K562 (cell line): ENCODE measurements around the gene TPRX2. TPM values are rescaled to one million over a fixed set of nuclear protein-coding genes. Genes with fewer than 3 reads are reported as not detected.

Experiments
- ATAC-seq: fragments of 200-7000 bp; cut with Tn5 transposase; 3 replicates; pipeline ENCODE4 v1.9.1; 2020; ENCODE audit warnings: moderate library complexity
- BruUV-seq: library from RNA; stranded (reverse); fragments of 400-500 nt; replicated peaks from 2 replicates; lab custom pipeline; 2021; lab: Mats Ljungman, UMichigan
- CTCF ChIA-PET: fragments of 300-600 bp; formaldehyde crosslinking; extraction: SDS; loops from one replicate; lab custom pipeline; 2021; ENCODE audit warnings: low intra/inter-chr PET ratio; lab: Yijun Ruan, JAX
- POLR2A ChIA-PET: fragments of 300-600, 350-650 bp; sonication (Branson Sonifier 250); formaldehyde crosslinking; extraction: SDS; loops from one replicate; lab custom pipeline; 2021; ENCODE audit warnings: antibody characterized with exemption, inconsistent platforms; lab: Yijun Ruan, JAX
- DNase-seq, 4 experiments: peaks; one replicate each; pipeline versions ENCODE4 v3.0.0 to v3.0.0-alpha.2; 2011 to 2018; ENCODE audit warnings: low spot score in 3 of 4, mixed read lengths in 3 of 4; ENCODE audit errors: extremely low read depth in 1 of 4
- FAIRE-seq: peaks from 2 replicates; lab custom pipeline; 2011; peaks lifted over from hg19 to GRCh38; lab: Jason Lieb, UNC
- H2AFZ ChIP-seq: 2 replicates; pipeline ENCODE4 v1.6.0; 2011; ENCODE audit warnings: low read depth, low read length, control low read depth, inconsistent platforms
- H3K27ac ChIP-seq: fragments of 200-600 bp; 3 replicates; pipeline ENCODE4 v1.8.0; 2011; ENCODE audit warnings: low read depth, mild to moderate bottlenecking, control low read depth, inconsistent platforms, low read length, moderate library complexity, mixed read lengths; ENCODE audit errors: extremely low read depth
- H3K27me3 ChIP-seq, 2 experiments: fragments of 300-600 bp in 1 of 2; 2 replicates in 1 of 2; 3 replicates in 1 of 2; pipeline versions ENCODE4 v1.6.0 to v1.8.0; 2011; ENCODE audit warnings: inconsistent platforms in 2 of 2, low read length in 2 of 2, mild to moderate bottlenecking in 1 of 2, mixed read lengths in 1 of 2, moderate library complexity in 1 of 2; ENCODE audit not compliant: control insufficient read depth in 2 of 2, insufficient read depth in 2 of 2
- H3K36me3 ChIP-seq: fragments of 300-600 bp; 3 replicates; pipeline ENCODE4 v1.8.0; 2011; ENCODE audit warnings: mild to moderate bottlenecking, low read length, inconsistent platforms; ENCODE audit not compliant: control insufficient read depth, insufficient read depth
- H3K4me1 ChIP-seq, 2 experiments: fragments of 200-600 bp in 1 of 2; replicated peaks in 1 of 2; 2 replicates in 1 of 2; 3 replicates in 1 of 2; pipeline versions ENCODE4 v1.5.1 to v1.8.0; 2011; ENCODE audit warnings: inconsistent platforms in 2 of 2, low read length in 2 of 2, mild to moderate bottlenecking in 1 of 2, mixed read lengths in 1 of 2, moderate library complexity in 1 of 2; ENCODE audit not compliant: control insufficient read depth in 2 of 2, insufficient read depth in 2 of 2
- H3K4me2 ChIP-seq: 2 replicates; pipeline ENCODE4 v1.6.1; 2011; ENCODE audit warnings: low read length, control low read depth, inconsistent platforms, mixed read lengths; ENCODE audit not compliant: insufficient read depth
- H3K4me3 ChIP-seq: fragments of 200-600 bp; sonication (generic), shearing (Covaris generic); 2 replicates; pipeline ENCODE4 v1.5.1; 2016; ENCODE audit warnings: control low read depth, inconsistent platforms
- H3K79me2 ChIP-seq: fragments of 200-600 bp; 3 replicates; pipeline ENCODE4 v1.8.0; 2011; ENCODE audit warnings: low read length, inconsistent platforms; ENCODE audit not compliant: control insufficient read depth, insufficient read depth
- H3K9ac ChIP-seq, 2 experiments: 2 replicates each; pipeline versions ENCODE4 v1.6.0 to v1.6.1; 2011; ENCODE audit warnings: low read depth in 2 of 2, low read length in 2 of 2, control low read depth in 1 of 2, inconsistent platforms in 1 of 2, mild to moderate bottlenecking in 1 of 2, mixed read lengths in 1 of 2; ENCODE audit not compliant: insufficient read depth in 1 of 2
- H3K9me1 ChIP-seq: one replicate; pipeline ENCODE4 v1.6.0; 2011; ENCODE audit warnings: inconsistent platforms, mild to moderate bottlenecking, low read length, moderate library complexity; ENCODE audit not compliant: control insufficient read depth, insufficient read depth
- H3K9me3 ChIP-seq: replicated peaks from 2 replicates; pipeline ENCODE4 v1.5.1; 2011; ENCODE audit warnings: low read depth, low read length, inconsistent platforms; ENCODE audit not compliant: control insufficient read depth, insufficient read depth
- H4K20me1 ChIP-seq: replicated peaks from 2 replicates; pipeline ENCODE4 v1.6.1; 2011; ENCODE audit warnings: low read length, inconsistent platforms, mixed read lengths; ENCODE audit not compliant: control insufficient read depth, insufficient read depth
- BRD9 ChIP-seq: fragments of 450-650 bp; IDR thresholded peaks from 2 replicates; pipeline ENCODE4 v1.6.1; 2018; ENCODE audit warnings: low read depth; ENCODE audit not compliant: partially characterized antibody
- CBX2 ChIP-seq: fragments of 200-600 bp; sonication (generic); IDR thresholded peaks from one replicate; pipeline ENCODE4 v1.6.1; 2012; ENCODE audit warnings: mild to moderate bottlenecking, low read length, inconsistent platforms; ENCODE audit not compliant: insufficient read depth, poor library complexity, severe bottlenecking
- JUND ChIP-seq, 2 experiments: IDR thresholded peaks; 2 replicates in 1 of 2; 3 replicates in 1 of 2; pipeline ENCODE4 v1.6.1; 2011; ENCODE audit warnings: borderline replicate concordance in 2 of 2, low read depth in 2 of 2, low read length in 2 of 2, improper control_type of control experiment in 1 of 2, missing biosample characterization in 1 of 2, missing genetic modification characterization in 1 of 2, missing genetic modification reagents in 1 of 2
- KLF10 ChIP-seq: fragments of 250-450 bp; sonication (Bioruptor Pico); IDR thresholded peaks from 2 replicates; pipeline ENCODE4 v1.6.1; 2021; ENCODE audit warnings: matching md5 sums
- MCM3 ChIP-seq: fragments of 450-650 bp; IDR thresholded peaks from 2 replicates; pipeline ENCODE4 v1.6.1; 2016
- PYGO2 ChIP-seq: fragments of 450-650 bp; IDR thresholded peaks from 2 replicates; pipeline ENCODE4 v1.6.1; 2016; ENCODE audit warnings: mild to moderate bottlenecking, missing genetic modification characterization, moderate library complexity, missing compliant biosample characterization
- TGIF2 ChIP-seq: sonication (generic); formaldehyde crosslinking; IDR thresholded peaks from 2 replicates; pipeline ENCODE4 v1.8.1; 2022; ENCODE audit warnings: mild to moderate bottlenecking, missing genetic modification reagents, moderate library complexity
- ZNF445 ChIP-seq: fragments of 250-450 bp; sonication (Bioruptor Pico); IDR thresholded peaks from 2 replicates; pipeline ENCODE4 v1.4.0; 2020; ENCODE audit warnings: low read depth, mild to moderate bottlenecking, moderate library complexity
- ZNF609 ChIP-seq: sonication (generic); formaldehyde crosslinking; IDR thresholded peaks from 2 replicates; pipeline ENCODE4 v1.8.1; 2023; ENCODE audit warnings: missing genetic modification reagents, mild to moderate bottlenecking, borderline replicate concordance
- WGBS: fragments of 100-300 bp; shearing (Covaris generic); methylation state at CpG from one replicate; pipeline ENCODE4 v1.1.6; 2016; ENCODE audit warnings: low coverage, mixed read lengths; ENCODE audit not compliant: insufficient coverage; ENCODE audit errors: missing lambda C conversion rate; 5-methylcytosine and 5-hydroxymethylcytosine counted together
- in situ Hi-C: fragments of 300-500 bp; cut with MboI; formaldehyde crosslinking; loops from 4 replicates; pipeline ENCODE4 v1.15.0; 2018; ENCODE audit warnings: inconsistent platforms, mixed read lengths
- intact Hi-C: fragments of 100-400 bp; cut with micrococcal nuclease; formaldehyde crosslinking; loops from 2 replicates; pipeline ENCODE4 v1.14.2; 2022
- polyA plus RNA-seq, 8 experiments: library from polyadenylated mRNA; depleted of rRNA in 4 of 8; stranded (reverse) in 5 of 8; unstranded in 3 of 8; fragments of >200 nt; fragmentation: Nextera tagmentation in 2 of 8; fragmentation: Illumina TruSeq in 1 of 8; extraction: Ambion mirVana in 2 of 8; extraction: Trizol in 1 of 8; gene quantifications; 2 replicates each; pipeline versions ENCODE4 v1.2.1 to v1.2.3, GENCODE V29; 2011 to 2014; ENCODE audit warnings: inconsistent platforms in 1 of 8, missing spikeins in 1 of 8
- total RNA-seq, 7 experiments: library from RNA; depleted of rRNA in 6 of 7; stranded (reverse); fragments of >200 nt in 6 of 7; fragmentation: Illumina TruSeq in 2 of 7; extraction: Trizol in 2 of 7; gene quantifications; 2 replicates each; pipeline versions ENCODE4 v1.2.1 to v1.2.3, GENCODE V29; 2011 to 2021; ENCODE audit warnings: low replicate concordance in 1 of 7

TPRX2 gene
- total and polyA plus RNA-seq, 9 of the 15 experiments (the other 6 are each of a cell fraction or from before 2014, with no cell fraction given): not detected

- Histone ChIP-seq H3K27ac (no peak within 1 kb of the TSS), H3K9me1 (no peaks in the 10 kb centered on the region), H3K27me3 (peaks cover 13 to 72% of the 10 kb centered on the region in 2 experiments; a peak in 4 of 5 replicates), H3K4me2 (no peak within 1 kb of the TSS), H3K9ac (0 out of 4 replicates have a peak within 1 kb of the TSS, but pooled peaks of 1 of the 2 experiments have one; percentile 17), H3K4me3 (no peak within 1 kb of the TSS), H3K79me2 (no peaks in the 10 kb centered on the region), H3K36me3 (no peaks in the 10 kb centered on the region), H4K20me1 (no peaks in the 10 kb centered on the region), H2AFZ (no peak within 1 kb of the TSS), H3K4me1 (peaks cover 0 to 3% of the 10 kb centered on the region in 2 experiments; a peak in 1 of 5 replicates), H3K9me3 (no peaks in the 10 kb centered on the region)
- no peak for DNase-seq
- 3% methylated on average over 7 of the region's 15 CpGs for WGBS
- no peak for FAIRE-seq
- POLR2A ChIA-PET: interaction anchor here (0.8 kb wide), 1 partner anchor 9 kb away, joined by 3 read pairs; no protein-coding TSS in a partner anchor
- intact Hi-C loops (no loop called here), in situ Hi-C loops (no loop called here)
- BruUV-seq: no TSS peak
- no peak for ATAC-seq
- CTCF ChIA-PET: no interaction called here
- TF ChIP-seq ZNF445 (no peak), JUND (IDR thresholded peaks at IDR 0.05; ENCODE audit: borderline replicate concordance, low read depth, low read length) (no peak), JUND (tag; IDR thresholded peaks at IDR 0.05; ENCODE audit: borderline replicate concordance, low read depth, low read length) (no peak), PYGO2 (tag) (no peak), CBX2 (no peak), ZNF609 (CRISPR knock-in tag) (no peak), MCM3 (no peak), BRD9 (no peak), KLF10 (CRISPR knock-in tag) (no peak), TGIF2 (CRISPR knock-in tag) (no peak)
These were observed 37.5 kb upstream of the TPRX2 start, which contains the start of gene CRX for GRCh38 chr19:47821460-47822020. Gene CRX, plus strand, starts transcription at chr19:47821937. Its CDS starts 12,507 bp downstream, at chr19:47834444.
